HEK293 (cell line): ENCODE results near the gene C3orf62.
"Not testable (repeated sequence)": the region's sequence is repeated elsewhere in the genome, so short reads cannot be mapped to it uniquely, and the experiment has no call there.

Experiments used
- CTCF ChIA-PET: fragments of 350-600 bp; formaldehyde crosslinking; extraction: SDS; loops from one replicate; lab custom pipeline; 2021; ENCODE audit warnings: antibody characterized with exemption; lab: Yijun Ruan, JAX
- POLR2A ChIA-PET: fragments of 300-600 bp; formaldehyde crosslinking; extraction: SDS; loops from one replicate; lab custom pipeline; 2020; ENCODE audit warnings: antibody characterized with exemption, inconsistent platforms; lab: Yijun Ruan, JAX
- H3K27ac ChIP-seq: fragments of 200-500 bp; sonication (Bioruptor generic); 2 replicates; pipeline ENCODE4 v1.5.1; 2014; ENCODE audit warnings: low read depth, low read length, control low read depth, inconsistent platforms; ENCODE audit errors: extremely low read depth
- H3K36me3 ChIP-seq, 2 experiments: fragments of 200-500 bp in 1 of 2; sonication (Bioruptor generic) in 1 of 2; 1 replicate in 1 of 2; 2 replicates in 1 of 2; pipeline ENCODE4 v1.5.1; 2014 to 2017; ENCODE audit warnings: inconsistent platforms in 2 of 2, low read length in 2 of 2; ENCODE audit not compliant: control insufficient read depth in 2 of 2, insufficient read depth in 1 of 2
- H3K4me1 ChIP-seq: fragments of 200-500 bp; sonication (Bioruptor generic); 2 replicates; pipeline ENCODE4 v1.5.1; 2014; ENCODE audit warnings: mild to moderate bottlenecking, low read length, inconsistent platforms; ENCODE audit not compliant: control insufficient read depth, insufficient read depth
- H3K4me3 ChIP-seq: 2 replicates; pipeline ENCODE4 v1.5.1; 2011; ENCODE audit warnings: low read depth, mild to moderate bottlenecking, control low read depth, low read length, moderate library complexity
- H3K9me3 ChIP-seq: fragments of 200-500 bp; sonication (Bioruptor generic); 2 replicates; pipeline ENCODE4 v1.5.1; 2014; ENCODE audit warnings: low read depth, low read length, inconsistent platforms; ENCODE audit not compliant: control insufficient read depth, insufficient read depth
- BCL11A ChIP-seq: fragments of 450-650 bp; formaldehyde crosslinking; IDR thresholded peaks from 2 replicates; pipeline ENCODE4 v1.5.1; 2016; ENCODE audit warnings: low read depth, missing biosample characterization, missing genetic modification characterization
- EGR2 ChIP-seq: fragments of 450-650 bp; formaldehyde crosslinking; IDR thresholded peaks from 2 replicates; pipeline ENCODE4 v1.5.1; 2016; ENCODE audit warnings: low read depth, missing biosample characterization, missing genetic modification characterization
- GLI4 ChIP-seq: fragments of 450-650 bp; formaldehyde crosslinking; IDR thresholded peaks from 2 replicates; pipeline ENCODE4 v1.5.1; 2016; ENCODE audit warnings: missing biosample characterization, missing genetic modification characterization
- KLF16 ChIP-seq: fragments of 450-650 bp; formaldehyde crosslinking; IDR thresholded peaks from 2 replicates; pipeline ENCODE4 v1.5.1; 2017; ENCODE audit warnings: missing biosample characterization, missing genetic modification characterization
- MEIS1 ChIP-seq: sonication (generic); formaldehyde crosslinking; IDR thresholded peaks from 2 replicates; pipeline ENCODE4 v1.8.1; 2022; ENCODE audit warnings: missing genetic modification reagents, mild to moderate bottlenecking, borderline replicate concordance
- MYNN ChIP-seq: fragments of 450-650 bp; formaldehyde crosslinking; IDR thresholded peaks from 2 replicates; pipeline ENCODE4 v1.5.1; 2016; ENCODE audit warnings: missing biosample characterization, missing genetic modification characterization, borderline replicate concordance
- RBAK ChIP-seq: fragments of 450-650 bp; formaldehyde crosslinking; IDR thresholded peaks from 2 replicates; pipeline ENCODE4 v1.5.1; 2016; ENCODE audit warnings: missing biosample characterization, missing genetic modification characterization
- SCRT1 ChIP-seq: fragments of 450-650 bp; formaldehyde crosslinking; IDR thresholded peaks from 2 replicates; pipeline ENCODE4 v1.5.1; 2016; ENCODE audit warnings: missing biosample characterization, missing genetic modification characterization, borderline replicate concordance
- SETDB1 ChIP-seq: IDR thresholded peaks from one replicate; pipeline ENCODE4 v1.6.1; 2017; ENCODE audit warnings: mild to moderate bottlenecking, low read length, moderate library complexity, mixed read lengths; ENCODE audit not compliant: insufficient read length
- TRIM28 ChIP-seq: IDR thresholded peaks from 2 replicates; pipeline ENCODE4 v1.6.1; 2011; ENCODE audit warnings: low read length, control low read depth, borderline replicate concordance
- ZFP37 ChIP-seq: fragments of 450-650 bp; formaldehyde crosslinking; IDR thresholded peaks from 2 replicates; pipeline ENCODE4 v1.5.1; 2016; ENCODE audit warnings: missing biosample characterization, missing genetic modification characterization
- ZNF169 ChIP-seq: fragments of 450-650 bp; formaldehyde crosslinking; IDR thresholded peaks from 2 replicates; pipeline ENCODE4 v1.5.1; 2016; ENCODE audit warnings: missing biosample characterization, missing genetic modification characterization
- ZNF211 ChIP-seq: fragments of 450-650 bp; formaldehyde crosslinking; IDR thresholded peaks from 2 replicates; pipeline ENCODE4 v1.5.1; 2016; ENCODE audit warnings: low read depth, missing biosample characterization, missing genetic modification characterization
- ZNF239 ChIP-seq: fragments of 450-650 bp; formaldehyde crosslinking; IDR thresholded peaks from 2 replicates; pipeline ENCODE4 v1.5.1; 2016; ENCODE audit warnings: missing biosample characterization, missing genetic modification characterization
- ZNF280D ChIP-seq: fragments of 450-650 bp; formaldehyde crosslinking; IDR thresholded peaks from 2 replicates; pipeline ENCODE4 v1.5.1; 2016; ENCODE audit warnings: missing biosample characterization, missing genetic modification characterization
- ZNF529 ChIP-seq: fragments of 450-650 bp; formaldehyde crosslinking; IDR thresholded peaks from 2 replicates; pipeline ENCODE4 v1.5.1; 2017; ENCODE audit warnings: missing genetic modification characterization, missing biosample characterization; ENCODE audit not compliant: insufficient replicate concordance
- ZNF561 ChIP-seq: fragments of 450-650 bp; IDR thresholded peaks from 2 replicates; pipeline ENCODE4 v1.5.1; 2018; ENCODE audit warnings: missing biosample characterization, missing genetic modification characterization, borderline replicate concordance
- ZNF76 ChIP-seq: fragments of 450-650 bp; formaldehyde crosslinking; IDR thresholded peaks from 2 replicates; pipeline ENCODE4; 2016; ENCODE audit warnings: low read depth, missing biosample characterization, missing genetic modification characterization, borderline replicate concordance
- ZNF792 ChIP-seq: fragments of 450-650 bp; formaldehyde crosslinking; IDR thresholded peaks from 2 replicates; pipeline ENCODE4 v1.5.1; 2016; ENCODE audit warnings: missing biosample characterization, missing genetic modification characterization
- ZSCAN23 ChIP-seq: fragments of 450-650 bp; formaldehyde crosslinking; IDR thresholded peaks from 2 replicates; pipeline ENCODE4 v1.5.1; 2016; ENCODE audit warnings: missing biosample characterization, missing genetic modification characterization

The C3orf62 gene

DNA sequence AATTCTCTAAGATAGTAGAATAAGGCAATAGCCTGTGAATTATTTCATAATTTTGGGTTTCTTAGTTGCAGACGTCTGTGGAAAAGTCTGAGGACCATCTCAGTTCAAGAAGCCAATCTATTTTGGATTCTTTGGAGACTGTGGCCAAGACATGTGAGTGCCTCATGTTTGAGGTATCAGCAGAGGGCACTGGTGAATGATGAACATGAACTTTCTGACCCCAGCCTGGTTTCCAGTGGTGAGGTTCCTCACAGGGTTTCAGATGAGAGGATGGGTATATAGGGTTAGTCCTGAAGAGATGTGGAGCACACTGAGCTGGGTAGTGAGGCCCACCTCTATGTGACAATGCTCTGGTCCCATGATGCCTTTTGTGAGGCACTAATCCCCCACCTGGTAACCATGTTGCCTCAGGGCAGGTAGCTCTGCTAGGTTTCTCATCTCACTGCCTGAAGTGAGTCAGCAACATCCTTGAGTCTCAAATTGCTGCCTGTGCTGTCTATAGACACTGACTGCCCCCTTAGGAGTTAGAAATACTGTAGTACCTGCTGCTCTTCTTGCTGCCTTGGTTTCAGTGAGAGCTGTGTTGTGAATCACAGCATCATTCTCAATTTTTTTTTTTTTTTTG lies 32.3 kb downstream of the C3orf62 start:
- ChIA-PET POLR2A (no interaction called here), CTCF (interaction anchor here (1.2 kb wide), 1 partner anchor 74 kb away, joined by 4 read pairs; no protein-coding TSS in a partner anchor)

DNA sequence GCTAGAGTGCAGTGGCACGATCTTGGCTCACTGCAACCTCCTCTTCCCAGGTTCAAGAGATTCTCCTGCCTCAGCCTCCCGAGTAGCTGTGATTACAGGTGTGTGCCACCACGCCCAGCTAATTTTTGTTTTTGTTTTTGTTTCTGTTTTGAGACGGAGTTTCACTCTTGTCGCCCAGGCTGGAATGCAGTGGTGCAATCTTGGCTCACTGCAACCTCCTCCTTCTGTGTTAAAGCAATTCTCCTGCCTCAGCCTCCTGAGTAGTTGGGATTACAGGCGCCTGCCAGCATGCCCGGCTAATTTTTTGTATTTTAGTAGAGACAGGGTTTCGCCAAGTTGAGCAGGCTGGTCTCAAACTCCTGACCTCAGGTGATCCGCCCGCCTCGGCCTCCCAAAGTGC lies 36.9 kb downstream of the C3orf62 start:
- H3K36me3 ChIP-seq, CTCF ChIA-PET, H3K4me3 ChIP-seq, POLR2A ChIA-PET, H3K9me3 ChIP-seq, H3K4me1 ChIP-seq, H3K27ac ChIP-seq: not testable (repeated sequence)

More for the DNA sequence above, 32.3 kb downstream of the C3orf62 start:
- Histone ChIP-seq H3K9me3 (no peaks in the 10 kb centered on the region), H3K4me3 (no peak overlapping the region), H3K27ac (no peak overlapping the region), H3K36me3 (no peaks in the 10 kb centered on the region), H3K4me1 (no peaks in the 10 kb centered on the region)
- no peak for TF ChIP-seq EGR2
- no peak for TF ChIP-seq ZNF792 (tag by site-specific recombination)
- TF ChIP-seq SETDB1 = no peak
- no peak for TF ChIP-seq BCL11A (tag by site-specific recombination)

DNA sequence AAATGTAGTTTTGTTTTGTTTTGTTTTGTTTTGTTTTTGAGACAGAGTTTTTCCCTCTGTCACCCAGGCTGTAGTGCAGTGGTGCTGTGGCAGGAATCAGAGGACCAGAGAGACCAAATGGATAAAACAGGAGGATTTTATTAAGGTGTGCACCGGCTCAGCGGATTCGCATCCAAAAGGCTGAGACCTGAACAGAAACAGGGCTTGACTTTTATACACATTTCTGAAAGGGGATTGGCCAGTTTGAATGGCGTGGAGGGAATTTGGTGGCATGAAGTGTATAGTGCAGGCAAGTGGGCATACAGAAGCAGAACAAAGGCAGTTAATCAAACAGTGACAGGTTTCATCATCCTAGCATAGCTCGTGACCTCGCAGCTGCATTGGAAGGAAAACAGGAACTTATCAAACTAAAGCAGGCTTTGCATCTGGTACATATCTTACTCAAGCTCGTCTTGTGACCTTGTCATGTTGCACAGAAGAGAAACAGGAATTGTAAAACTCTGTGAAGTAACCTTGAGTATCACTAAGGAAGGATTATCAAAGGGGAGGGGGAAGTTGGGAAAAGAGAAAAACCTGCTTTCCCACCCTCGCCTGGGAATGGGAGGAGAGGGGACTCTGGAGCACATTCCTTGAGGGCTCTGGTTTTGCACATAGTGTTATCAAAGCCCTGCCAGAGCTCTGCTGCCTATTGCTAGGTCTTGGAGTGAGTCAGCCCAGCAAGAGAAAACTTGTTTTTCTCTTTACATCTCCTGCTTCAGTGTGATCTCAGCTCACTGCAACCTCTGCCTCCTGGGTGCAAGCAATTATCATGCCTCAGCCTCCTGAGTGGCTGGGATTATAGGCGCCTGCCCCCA lies 38.5 kb downstream of the C3orf62 start:
- Histone ChIP-seq H3K4me1 (no peaks in the 10 kb centered on the region), H3K36me3 (no peaks in the 10 kb centered on the region), H3K4me3 (no peak overlapping the region), H3K27ac (no peak overlapping the region), H3K9me3 (no peaks in the 10 kb centered on the region)
- POLR2A ChIA-PET = no interaction called here
- TF ChIP-seq ZNF280D (tag by site-specific recombination) (0 out of 2 replicates have a peak, but pooled peaks have one; percentile 29), SETDB1 (peak; percentile 73), RBAK (0 out of 2 replicates have a peak, but pooled peaks have one; percentile 10), GLI4 (tag by site-specific recombination) (no peak), TRIM28 (peak; percentile 88; the same call in 1 of the 2 replicates), MEIS1 (no peak), ZNF76 (tag by site-specific recombination) (no peak), ZFP37 (no peak), SCRT1 (tag by site-specific recombination) (no peak), ZNF561 (tag by site-specific recombination) (no peak)
- CTCF ChIA-PET = no interaction called here

GRCh38 chr3:49237344-49237743 lies 39.7 kb downstream of the C3orf62 start:
- ChIA-PET CTCF (no interaction called here), POLR2A (no interaction called here)
- H3K27ac ChIP-seq = no peak overlapping the region
- no peaks in the 10 kb centered on the region for H3K9me3 ChIP-seq
- H3K4me1 ChIP-seq = no peaks in the 10 kb centered on the region
- TF ChIP-seq ZNF529 (tag by site-specific recombination) = no peak
- TF ChIP-seq ZSCAN23 (tag by site-specific recombination) = no peak
- TF ChIP-seq MYNN = no peak
- TF ChIP-seq ZNF211 = no peak
- no peak for TF ChIP-seq ZNF239
- TF ChIP-seq KLF16 (tag by site-specific recombination) = no peak
- TF ChIP-seq ZNF169 = no peak
- H3K4me3 ChIP-seq = no peak overlapping the region
- H3K36me3 ChIP-seq = no peaks in the 10 kb centered on the region
